HEK293 (cell line): ENCODE results near the gene MTERF4.

Experiments used
- CTCF ChIA-PET: fragments of 350-600 bp; formaldehyde crosslinking; extraction: SDS; loops from one replicate; lab custom pipeline; 2021; ENCODE audit warnings: antibody characterized with exemption; lab: Yijun Ruan, JAX
- POLR2A ChIA-PET: fragments of 300-600 bp; formaldehyde crosslinking; extraction: SDS; loops from one replicate; lab custom pipeline; 2020; ENCODE audit warnings: antibody characterized with exemption, inconsistent platforms; lab: Yijun Ruan, JAX
- H3K27ac ChIP-seq: fragments of 200-500 bp; sonication (Bioruptor generic); 2 replicates; pipeline ENCODE4 v1.5.1; 2014; ENCODE audit warnings: low read depth, low read length, control low read depth, inconsistent platforms; ENCODE audit errors: extremely low read depth
- H3K36me3 ChIP-seq, 2 experiments: fragments of 200-500 bp in 1 of 2; sonication (Bioruptor generic) in 1 of 2; 1 replicate in 1 of 2; 2 replicates in 1 of 2; pipeline ENCODE4 v1.5.1; 2014 to 2017; ENCODE audit warnings: inconsistent platforms in 2 of 2, low read length in 2 of 2; ENCODE audit not compliant: control insufficient read depth in 2 of 2, insufficient read depth in 1 of 2
- H3K4me1 ChIP-seq: fragments of 200-500 bp; sonication (Bioruptor generic); 2 replicates; pipeline ENCODE4 v1.5.1; 2014; ENCODE audit warnings: mild to moderate bottlenecking, low read length, inconsistent platforms; ENCODE audit not compliant: control insufficient read depth, insufficient read depth
- H3K4me3 ChIP-seq: 2 replicates; pipeline ENCODE4 v1.5.1; 2011; ENCODE audit warnings: low read depth, mild to moderate bottlenecking, control low read depth, low read length, moderate library complexity
- H3K9me3 ChIP-seq: fragments of 200-500 bp; sonication (Bioruptor generic); 2 replicates; pipeline ENCODE4 v1.5.1; 2014; ENCODE audit warnings: low read depth, low read length, inconsistent platforms; ENCODE audit not compliant: control insufficient read depth, insufficient read depth
- KLF7 ChIP-seq: fragments of 450-650 bp; formaldehyde crosslinking; IDR thresholded peaks from 2 replicates; pipeline ENCODE4 v1.5.1; 2016; ENCODE audit warnings: missing biosample characterization, missing genetic modification characterization, borderline replicate concordance
- ZNF133 ChIP-seq: fragments of 450-650 bp; formaldehyde crosslinking; IDR thresholded peaks from 2 replicates; pipeline ENCODE4 v1.5.1; 2016; ENCODE audit warnings: missing biosample characterization, missing genetic modification characterization
- ZNF174 ChIP-seq: fragments of 450-650 bp; formaldehyde crosslinking; IDR thresholded peaks from 2 replicates; pipeline ENCODE4 v1.5.0; 2017; ENCODE audit warnings: missing biosample characterization, mild to moderate bottlenecking, missing genetic modification characterization
- ZNF223 ChIP-seq: fragments of 450-650 bp; formaldehyde crosslinking; IDR thresholded peaks from 2 replicates; pipeline ENCODE4 v1.5.1; 2016; ENCODE audit warnings: missing biosample characterization, missing genetic modification characterization
- ZNF341 ChIP-seq: fragments of 450-650 bp; formaldehyde crosslinking; IDR thresholded peaks from 2 replicates; pipeline ENCODE4; 2016; ENCODE audit warnings: low read depth, missing biosample characterization, missing genetic modification characterization
- ZNF354C ChIP-seq: fragments of 450-650 bp; formaldehyde crosslinking; IDR thresholded peaks from 2 replicates; pipeline ENCODE4 v1.5.1; 2016; ENCODE audit warnings: missing biosample characterization, missing genetic modification characterization, low read depth, borderline replicate concordance
- ZNF426 ChIP-seq: fragments of 450-650 bp; formaldehyde crosslinking; IDR thresholded peaks from 2 replicates; pipeline ENCODE4 v1.5.1; 2017; ENCODE audit warnings: missing biosample characterization, missing genetic modification characterization, mild to moderate bottlenecking, inconsistent platforms, moderate library complexity
- ZNF555 ChIP-seq: fragments of 450-650 bp; formaldehyde crosslinking; conservative IDR thresholded peaks from 2 replicates; pipeline ENCODE4 v1.5.1; 2017; ENCODE audit warnings: missing biosample characterization, mild to moderate bottlenecking, missing genetic modification characterization, inconsistent platforms
- ZNF558 ChIP-seq: fragments of 450-650 bp; formaldehyde crosslinking; IDR thresholded peaks from 2 replicates; pipeline ENCODE4 v1.5.1; 2016; ENCODE audit warnings: missing biosample characterization, missing genetic modification characterization
- ZNF621 ChIP-seq: fragments of 450-650 bp; formaldehyde crosslinking; IDR thresholded peaks from 2 replicates; pipeline ENCODE4 v1.5.1; 2017; ENCODE audit warnings: missing biosample characterization, missing genetic modification characterization
- TF ChIP-seq, protein P1 (sequence below): fragments of 450-650 bp; formaldehyde crosslinking; IDR thresholded peaks from 2 replicates; pipeline ENCODE4 v1.5.1; 2016; ENCODE audit warnings: missing biosample characterization, missing genetic modification characterization
- TF ChIP-seq, protein P2 (sequence below): fragments of 450-650 bp; formaldehyde crosslinking; IDR thresholded peaks from 2 replicates; pipeline ENCODE4 v1.5.1; 2016; ENCODE audit warnings: missing biosample characterization, missing genetic modification characterization
- TF ChIP-seq, protein P3 (sequence below): fragments of 450-650 bp; formaldehyde crosslinking; IDR thresholded peaks from 2 replicates; pipeline ENCODE4 v1.5.1; 2016; ENCODE audit warnings: missing biosample characterization, missing genetic modification characterization
- TF ChIP-seq, protein P4 (sequence below): fragments of 450-650 bp; formaldehyde crosslinking; IDR thresholded peaks from 2 replicates; pipeline ENCODE4 v1.5.1; 2016; ENCODE audit warnings: missing biosample characterization, missing genetic modification characterization
- TF ChIP-seq, protein P5 (sequence below): fragments of 450-650 bp; formaldehyde crosslinking; IDR thresholded peaks from 2 replicates; pipeline ENCODE4 v1.5.1; 2016; ENCODE audit warnings: missing biosample characterization, missing genetic modification characterization
- TF ChIP-seq, protein P6 (sequence below): IDR thresholded peaks from 2 replicates; pipeline ENCODE4 v1.6.1; 2011; ENCODE audit warnings: mild to moderate bottlenecking, low read depth, low read length, borderline replicate concordance
- TF ChIP-seq, protein P7 (sequence below): fragments of 450-650 bp; formaldehyde crosslinking; IDR thresholded peaks from 2 replicates; pipeline ENCODE4 v1.5.1; 2016; ENCODE audit warnings: missing biosample characterization, missing genetic modification characterization
- TF ChIP-seq, protein P8 (sequence below): fragments of 450-650 bp; formaldehyde crosslinking; IDR thresholded peaks from 2 replicates; pipeline ENCODE4 v1.5.1; 2016; ENCODE audit warnings: missing biosample characterization, missing genetic modification characterization, borderline replicate concordance

The MTERF4 gene

DNA sequence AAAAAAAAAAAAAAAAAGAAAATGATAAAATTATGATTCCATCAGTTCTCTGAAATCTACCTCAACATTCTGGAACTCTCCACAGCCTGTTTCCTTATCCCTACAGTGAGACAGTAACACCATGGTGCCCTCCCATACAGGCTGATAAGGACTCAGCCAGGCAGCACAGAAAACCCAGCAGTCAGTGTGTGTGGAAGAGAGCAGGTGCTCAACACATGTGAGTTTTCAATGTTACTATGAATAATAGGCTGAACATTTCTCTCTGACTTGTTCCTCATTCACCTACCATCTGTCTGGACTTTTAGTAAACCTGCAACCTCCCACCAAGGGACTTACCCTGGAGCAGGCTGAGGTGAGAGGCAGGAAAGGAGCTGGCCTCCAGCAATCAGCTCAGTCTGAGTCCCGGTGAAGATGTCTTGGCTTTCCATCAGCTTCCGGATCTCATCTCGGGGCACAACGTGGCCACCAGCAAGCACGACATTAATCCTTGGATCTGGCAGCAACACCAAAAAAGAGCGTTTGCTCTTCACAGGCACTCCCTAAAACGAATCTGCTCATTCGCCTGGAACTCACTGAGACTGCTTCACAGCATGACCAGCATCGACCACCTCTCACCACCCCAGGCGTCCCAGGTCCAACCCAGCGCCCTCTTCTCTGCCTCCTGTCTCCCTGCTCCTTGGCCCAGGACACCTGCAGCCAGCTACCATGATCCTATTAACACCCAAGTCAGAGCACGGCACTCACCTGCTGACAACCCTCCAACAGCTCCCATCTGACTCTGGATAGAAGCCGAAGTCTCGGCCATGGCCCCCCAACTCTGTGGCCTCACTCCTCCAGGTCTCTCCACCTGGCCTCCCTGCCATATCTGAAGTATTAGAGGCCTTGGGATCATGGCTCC, 30.7 kb upstream of the MTERF4 start:
- Histone ChIP-seq H3K27ac (no peak overlapping the region), H3K4me1 (no peaks in the 10 kb centered on the region), H3K9me3 (no peaks in the 10 kb centered on the region), H3K36me3 (peaks cover 0 to 81% of the 10 kb centered on the region in 2 experiments; a peak in 2 of 3 replicates), H3K4me3 (no peak overlapping the region)
- CTCF ChIA-PET: no interaction called here
- TF ChIP-seq ZNF621: no peak
- TF ChIP-seq ZNF426 (tag by site-specific recombination): no peak
- TF ChIP-seq ZNF133 (tag by site-specific recombination): no peak
- TF ChIP-seq, protein P1, sequence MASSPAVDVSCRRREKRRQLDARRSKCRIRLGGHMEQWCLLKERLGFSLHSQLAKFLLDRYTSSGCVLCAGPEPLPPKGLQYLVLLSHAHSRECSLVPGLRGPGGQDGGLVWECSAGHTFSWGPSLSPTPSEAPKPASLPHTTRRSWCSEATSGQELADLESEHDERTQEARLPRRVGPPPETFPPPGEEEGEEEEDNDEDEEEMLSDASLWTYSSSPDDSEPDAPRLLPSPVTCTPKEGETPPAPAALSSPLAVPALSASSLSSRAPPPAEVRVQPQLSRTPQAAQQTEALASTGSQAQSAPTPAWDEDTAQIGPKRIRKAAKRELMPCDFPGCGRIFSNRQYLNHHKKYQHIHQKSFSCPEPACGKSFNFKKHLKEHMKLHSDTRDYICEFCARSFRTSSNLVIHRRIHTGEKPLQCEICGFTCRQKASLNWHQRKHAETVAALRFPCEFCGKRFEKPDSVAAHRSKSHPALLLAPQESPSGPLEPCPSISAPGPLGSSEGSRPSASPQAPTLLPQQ (tag by site-specific recombination): no peak
- no peak for TF ChIP-seq ZNF354C (tag by site-specific recombination)
- TF ChIP-seq, protein P2, sequence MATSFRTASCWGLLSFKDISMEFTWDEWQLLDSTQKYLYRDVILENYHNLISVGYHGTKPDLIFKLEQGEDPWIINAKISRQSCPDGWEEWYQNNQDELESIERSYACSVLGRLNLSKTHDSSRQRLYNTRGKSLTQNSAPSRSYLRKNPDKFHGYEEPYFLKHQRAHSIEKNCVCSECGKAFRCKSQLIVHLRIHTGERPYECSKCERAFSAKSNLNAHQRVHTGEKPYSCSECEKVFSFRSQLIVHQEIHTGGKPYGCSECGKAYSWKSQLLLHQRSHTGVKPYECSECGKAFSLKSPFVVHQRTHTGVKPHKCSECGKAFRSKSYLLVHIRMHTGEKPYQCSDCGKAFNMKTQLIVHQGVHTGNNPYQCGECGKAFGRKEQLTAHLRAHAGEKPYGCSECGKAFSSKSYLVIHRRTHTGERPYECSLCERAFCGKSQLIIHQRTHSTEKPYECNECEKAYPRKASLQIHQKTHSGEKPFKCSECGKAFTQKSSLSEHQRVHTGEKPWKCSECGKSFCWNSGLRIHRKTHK: no peak
- TF ChIP-seq ZNF555 (tag by site-specific recombination): no peak
- TF ChIP-seq ZNF174: no peak
- TF ChIP-seq, protein P3, sequence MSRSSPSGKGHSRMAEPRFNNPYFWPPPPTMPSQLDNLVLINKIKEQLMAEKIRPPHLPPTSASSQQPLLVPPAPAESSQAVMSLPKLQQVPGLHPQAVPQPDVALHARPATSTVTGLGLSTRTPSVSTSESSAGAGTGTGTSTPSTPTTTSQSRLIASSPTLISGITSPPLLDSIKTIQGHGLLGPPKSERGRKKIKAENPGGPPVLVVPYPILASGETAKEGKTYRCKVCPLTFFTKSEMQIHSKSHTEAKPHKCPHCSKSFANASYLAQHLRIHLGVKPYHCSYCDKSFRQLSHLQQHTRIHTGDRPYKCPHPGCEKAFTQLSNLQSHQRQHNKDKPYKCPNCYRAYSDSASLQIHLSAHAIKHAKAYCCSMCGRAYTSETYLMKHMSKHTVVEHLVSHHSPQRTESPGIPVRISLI (tag by site-specific recombination): no peak
- no peak for TF ChIP-seq ZNF558 (tag by site-specific recombination)
- TF ChIP-seq, protein P4, sequence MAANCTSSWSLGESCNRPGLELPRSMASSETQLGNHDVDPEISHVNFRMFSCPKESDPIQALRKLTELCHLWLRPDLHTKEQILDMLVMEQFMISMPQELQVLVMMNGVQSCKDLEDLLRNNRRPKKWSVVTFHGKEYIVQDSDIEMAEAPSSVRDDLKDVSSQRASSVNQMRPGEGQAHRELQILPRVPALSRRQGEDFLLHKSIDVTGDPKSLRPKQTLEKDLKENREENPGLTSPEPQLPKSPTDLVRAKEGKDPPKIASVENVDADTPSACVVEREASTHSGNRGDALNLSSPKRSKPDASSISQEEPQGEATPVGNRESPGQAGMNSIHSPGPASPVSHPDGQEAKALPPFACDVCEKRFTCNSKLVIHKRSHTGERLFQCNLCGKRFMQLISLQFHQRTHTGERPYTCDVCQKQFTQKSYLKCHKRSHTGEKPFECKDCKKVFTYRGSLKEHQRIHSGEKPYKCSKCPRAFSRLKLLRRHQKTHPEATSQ (tag by site-specific recombination): no peak
- TF ChIP-seq KLF7: no peak
- no peak for TF ChIP-seq ZNF341 (tag by site-specific recombination)
- TF ChIP-seq, protein P5, sequence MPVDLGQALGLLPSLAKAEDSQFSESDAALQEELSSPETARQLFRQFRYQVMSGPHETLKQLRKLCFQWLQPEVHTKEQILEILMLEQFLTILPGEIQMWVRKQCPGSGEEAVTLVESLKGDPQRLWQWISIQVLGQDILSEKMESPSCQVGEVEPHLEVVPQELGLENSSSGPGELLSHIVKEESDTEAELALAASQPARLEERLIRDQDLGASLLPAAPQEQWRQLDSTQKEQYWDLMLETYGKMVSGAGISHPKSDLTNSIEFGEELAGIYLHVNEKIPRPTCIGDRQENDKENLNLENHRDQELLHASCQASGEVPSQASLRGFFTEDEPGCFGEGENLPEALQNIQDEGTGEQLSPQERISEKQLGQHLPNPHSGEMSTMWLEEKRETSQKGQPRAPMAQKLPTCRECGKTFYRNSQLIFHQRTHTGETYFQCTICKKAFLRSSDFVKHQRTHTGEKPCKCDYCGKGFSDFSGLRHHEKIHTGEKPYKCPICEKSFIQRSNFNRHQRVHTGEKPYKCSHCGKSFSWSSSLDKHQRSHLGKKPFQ: no peak
- TF ChIP-seq, protein P6, sequence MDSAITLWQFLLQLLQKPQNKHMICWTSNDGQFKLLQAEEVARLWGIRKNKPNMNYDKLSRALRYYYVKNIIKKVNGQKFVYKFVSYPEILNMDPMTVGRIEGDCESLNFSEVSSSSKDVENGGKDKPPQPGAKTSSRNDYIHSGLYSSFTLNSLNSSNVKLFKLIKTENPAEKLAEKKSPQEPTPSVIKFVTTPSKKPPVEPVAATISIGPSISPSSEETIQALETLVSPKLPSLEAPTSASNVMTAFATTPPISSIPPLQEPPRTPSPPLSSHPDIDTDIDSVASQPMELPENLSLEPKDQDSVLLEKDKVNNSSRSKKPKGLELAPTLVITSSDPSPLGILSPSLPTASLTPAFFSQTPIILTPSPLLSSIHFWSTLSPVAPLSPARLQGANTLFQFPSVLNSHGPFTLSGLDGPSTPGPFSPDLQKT: no peak
- TF ChIP-seq, protein P7, sequence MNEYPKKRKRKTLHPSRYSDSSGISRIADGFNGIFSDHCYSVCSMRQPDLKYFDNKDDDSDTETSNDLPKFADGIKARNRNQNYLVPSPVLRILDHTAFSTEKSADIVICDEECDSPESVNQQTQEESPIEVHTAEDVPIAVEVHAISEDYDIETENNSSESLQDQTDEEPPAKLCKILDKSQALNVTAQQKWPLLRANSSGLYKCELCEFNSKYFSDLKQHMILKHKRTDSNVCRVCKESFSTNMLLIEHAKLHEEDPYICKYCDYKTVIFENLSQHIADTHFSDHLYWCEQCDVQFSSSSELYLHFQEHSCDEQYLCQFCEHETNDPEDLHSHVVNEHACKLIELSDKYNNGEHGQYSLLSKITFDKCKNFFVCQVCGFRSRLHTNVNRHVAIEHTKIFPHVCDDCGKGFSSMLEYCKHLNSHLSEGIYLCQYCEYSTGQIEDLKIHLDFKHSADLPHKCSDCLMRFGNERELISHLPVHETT (tag by site-specific recombination): no peak
- TF ChIP-seq ZNF223 (tag by site-specific recombination): no peak
- TF ChIP-seq, protein P8, sequence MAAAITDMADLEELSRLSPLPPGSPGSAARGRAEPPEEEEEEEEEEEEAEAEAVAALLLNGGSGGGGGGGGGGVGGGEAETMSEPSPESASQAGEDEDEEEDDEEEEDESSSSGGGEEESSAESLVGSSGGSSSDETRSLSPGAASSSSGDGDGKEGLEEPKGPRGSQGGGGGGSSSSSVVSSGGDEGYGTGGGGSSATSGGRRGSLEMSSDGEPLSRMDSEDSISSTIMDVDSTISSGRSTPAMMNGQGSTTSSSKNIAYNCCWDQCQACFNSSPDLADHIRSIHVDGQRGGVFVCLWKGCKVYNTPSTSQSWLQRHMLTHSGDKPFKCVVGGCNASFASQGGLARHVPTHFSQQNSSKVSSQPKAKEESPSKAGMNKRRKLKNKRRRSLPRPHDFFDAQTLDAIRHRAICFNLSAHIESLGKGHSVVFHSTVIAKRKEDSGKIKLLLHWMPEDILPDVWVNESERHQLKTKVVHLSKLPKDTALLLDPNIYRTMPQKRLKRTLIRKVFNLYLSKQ (tag by site-specific recombination): no peak
- POLR2A ChIA-PET: no interaction called here
